Adrenal gland (tissue), 5 donors: ENCODE results near the gene RPL22.

Experiments used
- CTCF ChIP-seq, 6 experiments: fragments of 450-650 bp in 4 of 6; fragments of 200-600 bp in 2 of 6; sonication (generic) in 1 of 6; IDR thresholded peaks; 1 replicate in 5 of 6; 2 replicates in 1 of 6; pipeline versions ENCODE4 v1.5.1 to v1.8.0; 2016 to 2021; ENCODE audit warnings: antibody characterized with exemption in 6 of 6, mild to moderate bottlenecking in 2 of 6, moderate library complexity in 1 of 6
- POLR2A ChIP-seq, 2 donors: fragments of 450-650 bp; IDR thresholded peaks; one replicate each; pipeline ENCODE4 v1.6.1; 2017; ENCODE audit warnings: antibody characterized with exemption in 2 of 2, mild to moderate bottlenecking in 2 of 2, moderate library complexity in 1 of 2
- donor health status: DM: no; HTN: no; CAD: no.

- TF ChIP-seq CTCF (IDR thresholded peaks at IDR 0.05) (no peak), POLR2A (IDR thresholded peaks at IDR 0.05) (no peak)
Observed at GRCh38 chr1:6233376-6233775, 34.0 kb upstream of the RPL22 start.
